LNCAP (cell line): Measurements from ENCODE around the gene ZFHX3.

ENCODE experiments used
- TF ChIP-seq, protein P1 (sequence below): fragments of 450-650 bp; IDR thresholded peaks from 2 replicates; pipeline ENCODE4 v1.5.1; 2017; ENCODE audit warnings: mild to moderate bottlenecking

The ZFHX3 gene

GRCh38 chr16:73043828-73044467, 4.0 kb downstream of the ZFHX3 start:
- TF ChIP-seq, protein P1, sequence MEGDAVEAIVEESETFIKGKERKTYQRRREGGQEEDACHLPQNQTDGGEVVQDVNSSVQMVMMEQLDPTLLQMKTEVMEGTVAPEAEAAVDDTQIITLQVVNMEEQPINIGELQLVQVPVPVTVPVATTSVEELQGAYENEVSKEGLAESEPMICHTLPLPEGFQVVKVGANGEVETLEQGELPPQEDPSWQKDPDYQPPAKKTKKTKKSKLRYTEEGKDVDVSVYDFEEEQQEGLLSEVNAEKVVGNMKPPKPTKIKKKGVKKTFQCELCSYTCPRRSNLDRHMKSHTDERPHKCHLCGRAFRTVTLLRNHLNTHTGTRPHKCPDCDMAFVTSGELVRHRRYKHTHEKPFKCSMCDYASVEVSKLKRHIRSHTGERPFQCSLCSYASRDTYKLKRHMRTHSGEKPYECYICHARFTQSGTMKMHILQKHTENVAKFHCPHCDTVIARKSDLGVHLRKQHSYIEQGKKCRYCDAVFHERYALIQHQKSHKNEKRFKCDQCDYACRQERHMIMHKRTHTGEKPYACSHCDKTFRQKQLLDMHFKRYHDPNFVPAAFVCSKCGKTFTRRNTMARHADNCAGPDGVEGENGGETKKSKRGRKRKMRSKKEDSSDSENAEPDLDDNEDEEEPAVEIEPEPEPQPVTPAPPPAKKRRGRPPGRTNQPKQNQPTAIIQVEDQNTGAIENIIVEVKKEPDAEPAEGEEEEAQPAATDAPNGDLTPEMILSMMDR: no peak

- TF ChIP-seq, protein P1: no peak
Observed at GRCh38 chr16:73042807-73043206, 5.1 kb downstream of the ZFHX3 start.

GRCh38 chr16:73041676-73042075, 6.3 kb downstream of the ZFHX3 start:
- TF ChIP-seq, protein P1: no peak

- TF ChIP-seq, protein P1: no peak
Observed at GRCh38 chr16:73040735-73041402, 7.1 kb downstream of the ZFHX3 start.

DNA sequence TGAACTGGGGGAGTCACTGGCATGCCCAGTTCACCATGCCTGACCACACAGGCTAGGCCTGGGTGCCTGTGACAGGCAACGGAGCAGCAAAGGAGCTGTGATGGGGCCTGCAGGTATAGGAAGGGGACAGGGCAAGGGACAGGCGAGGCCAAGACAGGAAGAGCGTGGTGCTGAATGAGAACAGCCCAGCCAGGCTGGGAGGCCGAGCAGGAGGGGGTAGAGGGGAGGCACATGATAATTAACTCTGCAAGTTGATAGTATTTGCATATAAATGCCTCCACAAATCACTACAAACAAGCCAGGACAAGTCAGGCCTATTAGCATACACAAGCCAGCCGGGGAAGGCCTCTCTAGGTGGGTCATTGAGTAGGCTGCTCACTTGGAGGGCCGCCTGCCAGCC, 7.8 kb downstream of the ZFHX3 start:
- TF ChIP-seq, protein P1: no peak

DNA sequence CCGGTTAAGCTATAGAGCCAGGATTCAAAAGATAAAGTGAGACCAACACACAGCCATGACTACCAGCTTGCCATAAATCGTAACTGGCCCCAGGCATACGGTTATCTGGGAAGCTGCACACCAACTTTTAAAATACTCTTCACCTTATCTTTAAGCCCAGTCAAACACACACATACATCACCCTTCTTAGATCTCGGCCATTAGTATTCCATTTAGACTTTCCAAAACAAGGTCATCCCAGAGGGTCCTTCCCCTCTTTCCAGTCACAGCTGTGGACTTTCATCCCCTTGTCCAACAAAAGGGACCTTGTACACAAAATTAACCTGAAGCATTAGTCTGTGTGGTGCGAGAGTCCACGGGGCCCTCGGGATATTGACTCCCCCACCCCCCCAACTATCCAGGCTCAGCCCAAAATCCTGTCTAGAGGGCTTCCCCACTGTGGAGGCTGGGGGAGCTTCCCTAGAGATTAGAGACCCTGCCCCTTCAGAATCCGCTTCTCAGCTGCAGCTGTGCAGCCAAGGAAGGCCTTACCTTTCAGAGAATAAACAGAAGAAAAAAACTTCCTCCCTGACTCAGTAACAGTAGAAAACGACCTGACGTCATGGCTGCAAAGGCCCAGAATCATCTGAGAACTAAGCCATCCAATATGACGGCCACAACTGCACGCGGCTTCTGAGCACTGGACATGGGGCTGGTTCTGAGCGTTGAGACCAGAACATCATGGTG, 9.9 kb downstream of the ZFHX3 start:
- TF ChIP-seq, protein P1: no peak

DNA sequence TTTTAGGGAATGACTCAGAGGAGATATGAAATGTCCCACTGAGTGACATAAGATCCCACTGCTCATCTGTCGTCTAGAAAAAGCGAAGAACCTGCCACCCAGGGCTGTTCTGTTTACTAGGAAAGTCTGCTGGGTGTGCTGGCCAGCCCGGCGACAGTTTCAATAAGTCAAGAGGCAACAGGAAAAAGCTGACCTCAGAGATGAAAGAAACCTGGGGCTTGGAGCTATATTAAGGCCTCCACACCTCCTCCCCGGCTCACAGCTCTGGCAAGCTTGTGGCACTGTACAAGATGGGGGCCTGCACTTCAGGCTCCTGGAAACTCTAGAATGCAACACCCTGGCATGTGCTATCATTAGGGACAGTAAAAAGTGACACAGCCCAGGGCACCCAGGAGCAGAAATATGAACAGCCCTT, 10.6 kb downstream of the ZFHX3 start:
- TF ChIP-seq, protein P1: no peak
